Activated CD8-positive, alpha-beta memory T cell treated with anti-CD3 and anti-CD28 coated beads for 4 hours (primary cell): Measurements from ENCODE around the gene CISD2.
"Not testable (repeated sequence)": the region's sequence is repeated elsewhere in the genome, so short reads cannot be mapped to it uniquely, and the experiment has no call there.

ENCODE experiments used
- DNase-seq, 2 donors: peaks; one replicate each; pipeline ENCODE4 v3.0.0-alpha.2; 2020; ENCODE audit warnings: low read depth in 2 of 2

Gene CISD2

GRCh38 chr4:102849579-102850104 is 19.1 kb upstream of the CISD2 start:
- no peak for DNase-seq

GRCh38 chr4:102850370-102850769 is 18.4 kb upstream of the CISD2 start:
- DNase-seq = no peak

GRCh38 chr4:102858828-102859464 is 9.8 kb upstream of the CISD2 start:
- DNase-seq = no peak

- no peak for DNase-seq
Observed at GRCh38 chr4:102860611-102861324, 8.0 kb upstream of the CISD2 start.

GRCh38 chr4:102862016-102862415 is 6.8 kb upstream of the CISD2 start:
- DNase-seq = no peak

GRCh38 chr4:102862747-102863146 is 6.0 kb upstream of the CISD2 start:
- no peak for DNase-seq

GRCh38 chr4:102865327-102865726 is 3.5 kb upstream of the CISD2 start:
- not testable (repeated sequence) for DNase-seq

- DNase-seq = no peak
Observed at GRCh38 chr4:102867278-102868152, 1.3 kb upstream of the CISD2 start.

GRCh38 chr4:102868153-102868780 is 525 bp upstream of the CISD2 start:
- no peak for DNase-seq

GRCh38 chr4:102869569-102870197 is 891 bp downstream of the CISD2 start:
- DNase-seq = peak; percentile 41 to 68

GRCh38 chr4:102871772-102872171 is 3.0 kb downstream of the CISD2 start:
- no peak for DNase-seq

GRCh38 chr4:102877477-102878106 is 8.8 kb downstream of the CISD2 start:
- DNase-seq = not testable (repeated sequence)

- not testable (repeated sequence) for DNase-seq
Observed at GRCh38 chr4:102878349-102878748, 9.6 kb downstream of the CISD2 start.

GRCh38 chr4:102878901-102879300 is 10.1 kb downstream of the CISD2 start:
- DNase-seq = no peak

GRCh38 chr4:102881343-102881742 is 12.6 kb downstream of the CISD2 start:
- DNase-seq = no peak

GRCh38 chr4:102883278-102883677 is 14.5 kb downstream of the CISD2 start:
- no peak for DNase-seq

- DNase-seq = not testable (repeated sequence)
Observed at GRCh38 chr4:102888570-102888969, 19.8 kb downstream of the CISD2 start.

GRCh38 chr4:102889866-102890265 is 21.1 kb downstream of the CISD2 start:
- not testable (repeated sequence) for DNase-seq

- DNase-seq = not testable (repeated sequence)
Observed at GRCh38 chr4:102896547-102896946, 27.8 kb downstream of the CISD2 start.

- DNase-seq = not testable (repeated sequence)
Observed at GRCh38 chr4:102897610-102898009, 28.8 kb downstream of the CISD2 start.

GRCh38 chr4:102901804-102902203 is 33.0 kb downstream of the CISD2 start:
- DNase-seq = no peak
